H1 (cell line): ENCODE data around the gene HSD17B2. TPM values are rescaled to one million over a fixed set of nuclear protein-coding genes. Genes with fewer than 3 reads are reported as not detected.

ENCODE experiments used
- CTCF ChIA-PET: fragments of 300-600 bp; sonication (Branson Sonifier 250); formaldehyde crosslinking; loops from one replicate; lab custom pipeline; 2021; ENCODE audit not compliant: partially characterized antibody; lab: Charles Lee
- POLR2A ChIA-PET: fragments of 300-600 bp; sonication (Branson Sonifier 250); formaldehyde crosslinking; loops from one replicate; lab custom pipeline; 2021; ENCODE audit warnings: inconsistent platforms; ENCODE audit not compliant: partially characterized antibody; lab: Charles Lee
- DNase-seq, 2 experiments: peaks; one replicate each; pipeline versions ENCODE4 v3.0.0 to v3.0.0-alpha.2; 2010 to 2022; ENCODE audit warnings: low spot score in 2 of 2, low read depth in 1 of 2, mixed read lengths in 1 of 2
- FAIRE-seq: peaks from 2 replicates; lab custom pipeline; 2011; peaks lifted over from hg19 to GRCh38; lab: Jason Lieb, UNC
- H2AFZ ChIP-seq: 2 replicates; pipeline ENCODE4 v1.8.1; 2012; ENCODE audit warnings: low read length, inconsistent platforms
- H2AK5ac ChIP-seq: 2 replicates; pipeline ENCODE4 v1.6.1; 2013; ENCODE audit warnings: low read depth, low read length
- H2BK120ac ChIP-seq: replicated peaks from 2 replicates; pipeline ENCODE3; 2013; ENCODE audit warnings: low read depth, low read length, inconsistent platforms
- H2BK12ac ChIP-seq: 2 replicates; pipeline ENCODE4 v1.6.1; 2013; ENCODE audit warnings: low read depth, low read length
- H2BK15ac ChIP-seq: 2 replicates; pipeline ENCODE4 v1.6.1; 2013; ENCODE audit warnings: low read length
- H2BK20ac ChIP-seq: 2 replicates; pipeline ENCODE4 v1.6.1; 2013; ENCODE audit warnings: low read length
- H2BK5ac ChIP-seq: 2 replicates; pipeline ENCODE4 v1.6.1; 2013; ENCODE audit warnings: low read depth, low read length
- H3K14ac ChIP-seq: 2 replicates; pipeline ENCODE4 v1.6.1; 2013; ENCODE audit warnings: inconsistent platforms; ENCODE audit not compliant: insufficient read length
- H3K18ac ChIP-seq: 2 replicates; pipeline ENCODE4 v1.6.1; 2013; ENCODE audit warnings: low read length; ENCODE audit errors: extremely low read depth
- H3K23ac ChIP-seq: 2 replicates; pipeline ENCODE4 v1.6.1; 2013; ENCODE audit warnings: inconsistent platforms; ENCODE audit not compliant: insufficient read length
- H3K23me2 ChIP-seq: 2 replicates; pipeline ENCODE4 v1.6.1; 2013; ENCODE audit warnings: low read depth, low read length
- H3K27ac ChIP-seq: 2 replicates; pipeline ENCODE4 v1.6.1; 2011; ENCODE audit warnings: low read depth, low read length, inconsistent platforms
- H3K27me3 ChIP-seq, 4 experiments: replicated peaks in 1 of 4; 1 replicate in 1 of 4; 2 replicates in 3 of 4; pipeline versions ENCODE4 v1.6.1 to v1.8.1; 2011 to 2013; ENCODE audit warnings: low read length in 3 of 4, mild to moderate bottlenecking in 3 of 4, inconsistent platforms in 2 of 4, mixed read lengths in 2 of 4, moderate library complexity in 1 of 4; ENCODE audit not compliant: control insufficient read depth in 3 of 4, insufficient read depth in 3 of 4; ENCODE audit errors: extremely low read depth in 1 of 4
- H3K36me3 ChIP-seq, 4 experiments: 2 replicates each; pipeline versions ENCODE4 v1.6.1 to v1.8.1; 2011 to 2013; ENCODE audit warnings: mild to moderate bottlenecking in 4 of 4, low read length in 3 of 4, moderate library complexity in 2 of 4, control low read depth in 1 of 4, inconsistent platforms in 1 of 4; ENCODE audit not compliant: insufficient read depth in 4 of 4, control insufficient read depth in 2 of 4
- H3K4ac ChIP-seq: replicated peaks from 2 replicates; pipeline ENCODE3; 2013; ENCODE audit warnings: low read length, low read depth, mixed read lengths, inconsistent platforms; ENCODE audit not compliant: insufficient read length
- H3K4me1 ChIP-seq, 4 experiments: replicated peaks in 1 of 4; 1 replicate in 1 of 4; 2 replicates in 3 of 4; pipeline versions ENCODE4 v1.6.1 to v1.8.1; 2011 to 2013; ENCODE audit warnings: low read length in 3 of 4, inconsistent platforms in 2 of 4, mixed read lengths in 1 of 4; ENCODE audit not compliant: insufficient read depth in 4 of 4, control insufficient read depth in 3 of 4
- H3K4me2 ChIP-seq, 2 experiments: 2 replicates each; pipeline versions ENCODE4 v1.6.1 to v1.8.1; 2011 to 2013; ENCODE audit warnings: low read depth in 2 of 2, low read length in 2 of 2, control low read depth in 1 of 2, inconsistent platforms in 1 of 2, mild to moderate bottlenecking in 1 of 2; ENCODE audit not compliant: insufficient read depth in 1 of 2
- H3K4me3 ChIP-seq, 4 experiments: fragments of 200-600, 300-600 bp in 1 of 4; sonication (generic), shearing (Covaris generic), sonication (Bioruptor Twin) in 1 of 4; 2 replicates each; pipeline versions ENCODE4 v1.5.1 to v1.8.1; 2011 to 2016; ENCODE audit warnings: low read length in 4 of 4, low read depth in 3 of 4, control low read depth in 2 of 4, inconsistent platforms in 2 of 4, mild to moderate bottlenecking in 2 of 4, mixed read lengths in 1 of 4, moderate library complexity in 1 of 4; ENCODE audit not compliant: insufficient read depth in 2 of 4; ENCODE audit errors: extremely low read depth in 1 of 4
- H3K56ac ChIP-seq: replicated peaks from 2 replicates; pipeline ENCODE3; 2013; ENCODE audit warnings: low read depth, mild to moderate bottlenecking, mixed read lengths, low read length, inconsistent platforms; ENCODE audit not compliant: insufficient read length
- H3K79me1 ChIP-seq: 2 replicates; pipeline ENCODE4 v1.6.1; 2013; ENCODE audit warnings: low read depth, low read length, control low read depth
- H3K79me2 ChIP-seq, 2 experiments: 2 replicates each; pipeline versions ENCODE4 v1.6.1 to v1.8.1; 2012 to 2013; ENCODE audit warnings: low read length in 2 of 2, mild to moderate bottlenecking in 2 of 2, inconsistent platforms in 1 of 2; ENCODE audit not compliant: insufficient read depth in 2 of 2, control insufficient read depth in 1 of 2
- H3K9ac ChIP-seq, 4 experiments: replicated peaks in 1 of 4; 1 replicate in 1 of 4; 2 replicates in 3 of 4; pipeline versions ENCODE4 v1.6.1 to v1.8.1; 2011 to 2013; ENCODE audit warnings: low read depth in 3 of 4, low read length in 3 of 4, control low read depth in 2 of 4, mild to moderate bottlenecking in 2 of 4, moderate library complexity in 2 of 4, inconsistent platforms in 1 of 4; ENCODE audit errors: extremely low read depth in 1 of 4
- H3K9me3 ChIP-seq, 2 experiments: 2 replicates each; pipeline versions ENCODE4 v1.6.1 to v1.8.1; 2012 to 2013; ENCODE audit warnings: mild to moderate bottlenecking in 2 of 2, moderate library complexity in 2 of 2, control low read depth in 1 of 2, inconsistent platforms in 1 of 2, low read depth in 1 of 2, low read length in 1 of 2, mixed read lengths in 1 of 2; ENCODE audit not compliant: insufficient read depth in 2 of 2
- H4K20me1 ChIP-seq, 2 experiments: replicated peaks in 1 of 2; 2 replicates each; pipeline versions ENCODE3 to v1.8.1; 2011 to 2013; ENCODE audit warnings: inconsistent platforms in 2 of 2, low read length in 2 of 2, mild to moderate bottlenecking in 1 of 2; ENCODE audit not compliant: insufficient read depth in 2 of 2, control insufficient read depth in 1 of 2
- H4K5ac ChIP-seq: 2 replicates; pipeline ENCODE4 v1.6.1; 2013; ENCODE audit warnings: low read length, low read depth, mixed read lengths, inconsistent platforms; ENCODE audit not compliant: insufficient read length
- H4K8ac ChIP-seq: 2 replicates; pipeline ENCODE4 v1.8.0; 2013; ENCODE audit warnings: mild to moderate bottlenecking, moderate library complexity, low read length, inconsistent platforms; ENCODE audit not compliant: insufficient read depth; ENCODE audit errors: extremely low read depth
- H4K91ac ChIP-seq: replicated peaks from 2 replicates; pipeline ENCODE3; 2013; ENCODE audit warnings: low read length, mixed read lengths, inconsistent platforms; ENCODE audit not compliant: insufficient read length
- CEBPB ChIP-seq: IDR thresholded peaks from 2 replicates; pipeline ENCODE4 v1.6.1; 2012; ENCODE audit warnings: low read depth, low read length
- CHD1 ChIP-seq: IDR thresholded peaks from 2 replicates; pipeline ENCODE4 v1.6.1; 2012; ENCODE audit warnings: low read depth, low read length, improper control_type of control experiment
- E2F6 ChIP-seq: IDR thresholded peaks from 2 replicates; pipeline ENCODE4 v1.6.1; 2012; ENCODE audit warnings: inconsistent platforms
- GABPA ChIP-seq: IDR thresholded peaks from 2 replicates; pipeline ENCODE4 v1.6.1; 2011; ENCODE audit warnings: mild to moderate bottlenecking, low read length, moderate library complexity, borderline replicate concordance; ENCODE audit not compliant: insufficient read depth
- GTF2F1 ChIP-seq: IDR thresholded peaks from 2 replicates; pipeline ENCODE4 v1.6.1; 2012; ENCODE audit warnings: low read depth, low read length, improper control_type of control experiment, borderline replicate concordance
- JUN ChIP-seq: IDR thresholded peaks from 2 replicates; pipeline ENCODE4 v1.6.1; 2011; ENCODE audit warnings: low read depth, mild to moderate bottlenecking, improper control_type of control experiment, low read length
- KDM5A ChIP-seq: fragments of 200-600 bp; IDR thresholded peaks from 2 replicates; pipeline ENCODE4 v1.7.1; 2012; ENCODE audit warnings: mild to moderate bottlenecking, low read length, inconsistent platforms, mixed read lengths
- NRF1 ChIP-seq: IDR thresholded peaks from 2 replicates; pipeline ENCODE4 v1.6.1; 2011; ENCODE audit warnings: mild to moderate bottlenecking, low read depth, low read length, improper control_type of control experiment
- PHF8 ChIP-seq: fragments of 200-600 bp; sonication (generic); conservative IDR thresholded peaks from 2 replicates; pipeline ENCODE4 v1.7.1; 2012; ENCODE audit warnings: low read depth, mild to moderate bottlenecking, inconsistent platforms, low read length, moderate library complexity
- POLR2AphosphoS5 ChIP-seq: IDR thresholded peaks from 2 replicates; pipeline ENCODE4 v1.6.1; 2011; ENCODE audit warnings: low read depth, low read length
- RAD21 ChIP-seq, 2 experiments: IDR thresholded peaks in 1 of 2; conservative IDR thresholded peaks in 1 of 2; 2 replicates each; pipeline ENCODE4 v1.6.1; 2011; ENCODE audit warnings: low read depth in 2 of 2, low read length in 2 of 2, improper control_type of control experiment in 1 of 2, inconsistent platforms in 1 of 2, mild to moderate bottlenecking in 1 of 2, moderate library complexity in 1 of 2
- RFX5 ChIP-seq: IDR thresholded peaks from 2 replicates; pipeline ENCODE4 v1.6.1; 2011; ENCODE audit warnings: low read depth, low read length, improper control_type of control experiment, borderline replicate concordance
- RNF2 ChIP-seq: fragments of 200-900, 300-1000 bp; sonication (generic); IDR thresholded peaks from 2 replicates; pipeline ENCODE4 v1.7.1; 2016; ENCODE audit warnings: borderline replicate concordance, low read depth, mild to moderate bottlenecking, antibody characterized with exemption, low read length; ENCODE audit not compliant: poor library complexity, severe bottlenecking; ENCODE audit errors: missing control alignments
- WGBS, 2 experiments: shearing (Covaris generic) in 1 of 2; methylation state at CpG; one replicate each; pipeline versions ENCODE4 v1.1.6 to v1.1.7; 2013 to 2015; ENCODE audit warnings: low lambda C conversion rate in 2 of 2, mixed read lengths in 2 of 2, inconsistent platforms in 1 of 2, low coverage in 1 of 2, missing lambda C conversion rate in 1 of 2; ENCODE audit not compliant: insufficient replicate concordance in 2 of 2, insufficient coverage in 1 of 2, insufficient read length in 1 of 2; ENCODE audit errors: extremely low coverage in 1 of 2, missing lambda C conversion rate in 1 of 2; 5-methylcytosine and 5-hydroxymethylcytosine counted together
- polyA plus RNA-seq, 7 experiments: library from polyadenylated mRNA; depleted of rRNA in 3 of 7; stranded (reverse) in 5 of 7; unstranded in 2 of 7; fragments of >200 nt in 5 of 7; fragments of 200-250 nt in 2 of 7; gene quantifications; 1 replicate in 5 of 7; 2 replicates in 1 of 7; 4 replicates in 1 of 7; pipeline versions ENCODE4 v1.2.1 to v1.2.3, GENCODE V29; 2011 to 2013; ENCODE audit warnings: missing spikeins in 2 of 7, mixed read lengths in 2 of 7
- total RNA-seq: library from RNA; stranded (reverse); fragmentation: NEBNext Ultra II Directional; extraction: Animal tissue kit (Norgen Biotek cat#: 25700); gene quantifications from 2 replicates; pipeline ENCODE4 v1.2.1, GENCODE V29; 2021

The HSD17B2 gene
- total and polyA plus RNA-seq, 2 of the 8 experiments (the other 6 are each of a cell fraction or from before 2014, with no cell fraction given): not detected

GRCh38 chr16:82023206-82023605 lies 11.8 kb upstream of the HSD17B2 start:
- H3K9me3 ChIP-seq: no peaks in the 10 kb centered on the region
- no peak overlapping the region for H2BK5ac ChIP-seq
- H3K23ac ChIP-seq: no peak overlapping the region
- no peak overlapping the region for H3K56ac ChIP-seq
- H4K5ac ChIP-seq: no peak overlapping the region
- POLR2A ChIA-PET: no interaction called here
- no peak overlapping the region for H3K18ac ChIP-seq
- H3K4me3 ChIP-seq: no peak overlapping the region
- no peaks in the 10 kb centered on the region; a peak in 2 of 7 replicates for H3K27me3 ChIP-seq
- no peak overlapping the region for H3K4ac ChIP-seq
- no peak overlapping the region for H2BK12ac ChIP-seq
- H3K4me1 ChIP-seq: no peaks in the 10 kb centered on the region
- H4K20me1 ChIP-seq: no peaks in the 10 kb centered on the region
- CTCF ChIA-PET: no interaction called here
- no peak overlapping the region for H2BK15ac ChIP-seq
- no peaks in the 10 kb centered on the region for H3K79me2 ChIP-seq
- H3K79me1 ChIP-seq: no peaks in the 10 kb centered on the region
- no peak overlapping the region for H3K4me2 ChIP-seq
- no peak overlapping the region for H3K27ac ChIP-seq
- no peak for DNase-seq
- no peak overlapping the region for H2AFZ ChIP-seq
- H3K14ac ChIP-seq: no peak overlapping the region
- no peaks in the 10 kb centered on the region for H3K23me2 ChIP-seq
- H2BK20ac ChIP-seq: no peak overlapping the region
- FAIRE-seq: no peak
- WGBS, 2 experiments: 88% methylated on average over 7 of the region's 7 CpGs; no CpG with 5 or more reads in 1 of the 2 experiments
- no peak overlapping the region for H2BK120ac ChIP-seq
- H3K36me3 ChIP-seq: no peaks in the 10 kb centered on the region
- H2AK5ac ChIP-seq: no peak overlapping the region
- no peak overlapping the region for H4K8ac ChIP-seq
- no peak overlapping the region for H4K91ac ChIP-seq
- no peak overlapping the region for H3K9ac ChIP-seq
- TF ChIP-seq GABPA (no peak), E2F6 (no peak), RFX5 (no peak), KDM5A (no peak), RNF2 (no peak), POLR2AphosphoS5 (no peak), JUN (no peak), NRF1 (no peak), PHF8 (no peak), RAD21 (IDR thresholded peaks at IDR 0.05 in 1 of 2, conservative IDR thresholded peaks at IDR 0.05 in 1 of 2; ENCODE audit: low read depth in 2 of 2, low read length in 2 of 2) (no peak), GTF2F1 (no peak), CEBPB (no peak), CHD1 (no peak)
